Measurements from ENCODE around the gene S100A2. TPM values are rescaled to one million over a fixed set of nuclear protein-coding genes. Genes with fewer than 3 reads are reported as not detected.

The S100A2 gene
- total RNA-seq, 1 experiment from 2014 or later, result 4.5 TPM

- ChIA-PET POLR2A (ENCODE audit: low non-redundant PET) (no interaction called here), CTCF (no interaction called here)
- Histone ChIP-seq H3K4me3 (ENCODE audit: low read depth, low read length, poor library complexity, severe bottlenecking) (no peak overlapping the region), H3K27ac (ENCODE audit: low read depth, low read length, poor library complexity, severe bottlenecking) (no peak overlapping the region), H3K9me3 (ENCODE audit: low read depth, low read length, poor library complexity, severe bottlenecking) (no peaks in the 10 kb centered on the region), H3K36me3 (ENCODE audit: insufficient read depth, low read length, poor library complexity, severe bottlenecking) (no peaks in the 10 kb centered on the region), H3K4me1 (ENCODE audit: insufficient read depth, low read length, poor library complexity, severe bottlenecking) (no peaks in the 10 kb centered on the region), H3K27me3 (replicated peaks; ENCODE audit: insufficient read depth, low read depth, low read length, poor library complexity) (no peaks in the 10 kb centered on the region)
- intact Hi-C loops (cut with micrococcal nuclease; ENCODE audit: unreplicated experiment), result no loop called here
- no TSS peak for BruUV-seq (replicated peaks)
- TF ChIP-seq CTCF (conservative IDR thresholded peaks at IDR 0.05; ENCODE audit: low read depth, low read length) (no peak), EZH2 (IDR thresholded peaks at IDR 0.05; ENCODE audit: borderline replicate concordance, low read depth, low read length, poor library complexity, severe bottlenecking) (no peak)
- no peak for DNase-seq (ENCODE audit: low spot score)
These were observed 44.7 kb upstream of the S100A2 start for GRCh38 chr1:153610334-153610733.

DNA sequence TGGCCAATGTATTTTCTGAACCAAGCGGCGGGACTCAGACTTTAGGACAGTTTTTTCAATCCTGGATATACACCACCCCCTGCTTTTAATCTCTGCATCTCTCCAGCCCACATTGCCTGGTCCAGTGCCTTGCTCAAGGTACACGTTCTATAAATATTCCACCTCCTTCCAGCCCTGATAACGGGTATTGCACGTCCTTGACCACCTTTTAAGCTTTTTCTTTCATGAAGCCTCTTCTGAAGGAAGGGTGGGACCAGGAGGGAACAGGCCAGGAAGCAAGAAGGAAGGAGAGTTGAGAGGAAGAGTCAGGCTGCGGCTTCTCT, 43.9 kb upstream of the S100A2 start:
- TF ChIP-seq CTCF (conservative IDR thresholded peaks at IDR 0.05; ENCODE audit: low read depth, low read length), result no peak
- TF ChIP-seq EZH2 (IDR thresholded peaks at IDR 0.05; ENCODE audit: borderline replicate concordance, low read depth, low read length, poor library complexity, severe bottlenecking), result no peak
- no peak for DNase-seq (ENCODE audit: low spot score)
- ChIA-PET CTCF (no interaction called here), POLR2A (ENCODE audit: low non-redundant PET) (no interaction called here)
- Histone ChIP-seq H3K27me3 (replicated peaks; ENCODE audit: insufficient read depth, low read depth, low read length, poor library complexity) (no peaks in the 10 kb centered on the region), H3K36me3 (ENCODE audit: insufficient read depth, low read length, poor library complexity, severe bottlenecking) (no peaks in the 10 kb centered on the region), H3K4me3 (ENCODE audit: low read depth, low read length, poor library complexity, severe bottlenecking) (no peak overlapping the region), H3K9me3 (ENCODE audit: low read depth, low read length, poor library complexity, severe bottlenecking) (no peaks in the 10 kb centered on the region), H3K4me1 (ENCODE audit: insufficient read depth, low read length, poor library complexity, severe bottlenecking) (no peaks in the 10 kb centered on the region), H3K27ac (ENCODE audit: low read depth, low read length, poor library complexity, severe bottlenecking) (no peak overlapping the region)
- BruUV-seq (replicated peaks), result no TSS peak
- intact Hi-C loops (cut with micrococcal nuclease; ENCODE audit: unreplicated experiment), result no loop called here

DNA sequence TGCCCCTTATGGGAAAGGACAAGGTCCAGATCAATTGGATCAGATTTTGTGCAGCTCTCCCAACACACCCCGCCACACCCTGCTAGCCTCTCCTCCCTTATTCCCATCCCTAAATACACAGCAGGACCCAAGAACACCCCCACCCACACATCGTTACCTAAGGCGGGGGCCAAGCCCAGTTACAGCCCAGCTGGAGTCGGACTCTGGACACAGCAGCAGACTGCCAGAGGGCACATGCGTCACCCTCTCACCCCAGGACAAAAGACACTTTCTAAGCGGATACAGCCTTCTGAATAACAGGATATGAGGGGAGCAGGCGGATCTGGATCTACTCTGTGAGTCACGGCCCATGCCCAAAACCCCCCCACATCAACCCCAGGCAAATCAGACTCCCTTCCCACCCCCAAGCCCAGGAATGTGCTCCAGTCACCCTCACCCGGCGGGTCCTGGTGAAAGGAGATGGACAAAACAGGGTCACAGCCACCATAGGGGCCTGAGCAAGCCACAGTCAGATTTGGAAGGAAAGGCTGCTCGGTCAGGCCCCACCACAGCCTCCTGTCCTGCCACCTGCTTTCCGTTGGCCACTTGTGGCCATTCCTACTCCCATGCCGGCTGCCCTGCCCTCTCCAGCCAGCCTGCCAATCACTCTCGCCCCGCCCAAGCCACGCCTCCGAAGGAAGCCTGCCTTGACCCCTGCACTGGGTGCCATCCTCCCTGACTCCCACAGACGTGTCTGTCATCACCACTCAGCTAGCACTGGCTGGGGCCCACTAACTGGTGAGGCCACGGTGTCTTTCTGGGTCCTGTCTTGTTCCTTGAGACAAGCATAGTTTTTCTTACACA, 43.3 kb upstream of the S100A2 start:
- DNase-seq (ENCODE audit: low spot score), result no peak
- no TSS peak for BruUV-seq (replicated peaks)
- no peaks in the 10 kb centered on the region for H3K9me3 ChIP-seq (ENCODE audit: low read depth, low read length, poor library complexity, severe bottlenecking)
- TF ChIP-seq CTCF (conservative IDR thresholded peaks at IDR 0.05; ENCODE audit: low read depth, low read length) (no peak), EZH2 (IDR thresholded peaks at IDR 0.05; ENCODE audit: borderline replicate concordance, low read depth, low read length, poor library complexity, severe bottlenecking) (no peak)
- no peaks in the 10 kb centered on the region for H3K27me3 ChIP-seq (replicated peaks; ENCODE audit: insufficient read depth, low read depth, low read length, poor library complexity)
- H3K27ac ChIP-seq (ENCODE audit: low read depth, low read length, poor library complexity, severe bottlenecking), result no peak overlapping the region
- intact Hi-C loops (cut with micrococcal nuclease; ENCODE audit: unreplicated experiment), result no loop called here
- CTCF ChIA-PET, result no interaction called here
- H3K36me3 ChIP-seq (ENCODE audit: insufficient read depth, low read length, poor library complexity, severe bottlenecking), result no peaks in the 10 kb centered on the region
- POLR2A ChIA-PET (ENCODE audit: low non-redundant PET), result no interaction called here
- H3K4me1 ChIP-seq (ENCODE audit: insufficient read depth, low read length, poor library complexity, severe bottlenecking), result no peaks in the 10 kb centered on the region
- no peak overlapping the region for H3K4me3 ChIP-seq (ENCODE audit: low read depth, low read length, poor library complexity, severe bottlenecking)

Data from A673 (cell line).